Measurements from ENCODE around the gene MIA. TPM values are rescaled to one million over a fixed set of nuclear protein-coding genes. Genes with fewer than 3 reads are reported as not detected.

The MIA gene
- not detected in 2 replicates for total RNA-seq

DNA sequence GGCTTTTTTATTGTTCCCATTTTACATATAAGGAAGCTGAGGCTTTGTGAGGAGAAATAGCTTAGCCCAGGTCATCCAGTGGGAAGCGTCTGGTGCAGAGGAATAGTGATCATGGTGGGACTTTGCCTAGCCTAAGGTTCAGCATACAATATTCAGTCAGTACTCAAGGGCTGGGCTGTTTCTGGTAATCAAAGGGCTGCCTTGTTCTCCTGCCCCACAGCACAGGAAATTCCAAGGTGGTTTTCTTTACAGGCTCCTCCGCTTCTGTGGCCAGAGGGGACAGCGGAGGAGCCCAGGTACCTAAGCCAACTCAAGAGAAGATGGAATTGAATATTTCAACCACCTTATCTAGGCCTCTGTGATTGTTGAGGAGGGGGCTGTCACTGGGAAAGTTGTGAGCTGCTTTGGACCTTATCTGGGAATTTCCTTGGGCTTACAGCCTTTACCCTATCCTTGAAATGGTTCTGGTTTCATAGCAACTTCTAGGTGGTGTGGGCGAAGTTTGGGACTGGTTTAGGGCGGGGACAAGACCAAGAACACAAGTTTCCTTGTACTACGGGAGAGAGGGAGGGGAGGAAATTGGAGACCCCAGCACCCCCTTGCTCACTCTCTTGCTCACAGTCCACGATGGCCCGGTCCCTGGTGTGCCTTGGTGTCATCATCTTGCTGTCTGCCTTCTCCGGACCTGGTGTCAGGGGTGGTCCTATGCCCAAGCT is at the start of gene MIA:
Gene MIA (plus strand): TSS at position 606 of the 716 bp plus-strand sequence. CDS start 22 bp downstream, at position 628.

DNA sequence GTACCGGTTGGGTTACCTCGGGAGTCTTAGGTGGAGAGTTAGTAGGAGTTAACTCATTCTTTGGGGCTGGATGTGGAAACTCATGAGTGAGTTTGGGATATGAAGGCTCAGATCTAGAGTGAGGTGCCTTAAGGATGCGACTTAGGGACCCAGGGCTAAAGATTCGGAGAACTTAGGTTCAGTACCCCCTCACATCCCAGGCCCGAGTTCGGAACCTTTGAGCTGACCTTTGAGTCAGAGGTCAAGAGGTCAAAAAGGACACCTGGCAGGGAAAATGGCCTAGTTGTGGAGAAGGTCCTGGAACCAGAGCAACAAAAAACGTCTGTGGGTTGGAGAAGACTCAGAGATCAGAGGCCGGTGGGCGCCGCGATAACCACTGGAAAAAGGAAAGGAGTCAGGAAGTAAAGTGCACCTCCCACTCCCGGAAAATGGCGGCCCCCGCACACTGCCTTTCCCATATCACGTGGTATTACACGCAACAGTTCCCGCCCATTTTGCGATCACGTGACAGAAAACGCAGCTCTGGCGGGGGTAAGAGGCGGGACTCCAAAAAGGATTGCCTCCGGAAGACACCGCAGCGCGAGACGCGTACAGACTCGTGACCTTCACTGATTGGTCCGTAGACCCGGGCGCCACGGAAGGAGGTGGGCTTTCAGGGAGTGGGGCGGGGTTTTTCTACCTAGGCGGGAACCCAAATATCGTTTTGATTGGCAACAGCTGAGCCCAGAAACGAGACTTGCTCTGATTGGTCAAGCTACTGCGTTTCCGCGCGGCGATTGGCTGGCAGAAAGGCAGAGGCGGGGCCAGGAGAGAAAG is 25.1 kb upstream of the MIA start, which contains the start of gene ACTMAP:
Gene ACTMAP (minus strand): TSS at position 420 of the 816 bp plus-strand sequence. CDS start 674 bp downstream, outside the sequence.

DNA sequence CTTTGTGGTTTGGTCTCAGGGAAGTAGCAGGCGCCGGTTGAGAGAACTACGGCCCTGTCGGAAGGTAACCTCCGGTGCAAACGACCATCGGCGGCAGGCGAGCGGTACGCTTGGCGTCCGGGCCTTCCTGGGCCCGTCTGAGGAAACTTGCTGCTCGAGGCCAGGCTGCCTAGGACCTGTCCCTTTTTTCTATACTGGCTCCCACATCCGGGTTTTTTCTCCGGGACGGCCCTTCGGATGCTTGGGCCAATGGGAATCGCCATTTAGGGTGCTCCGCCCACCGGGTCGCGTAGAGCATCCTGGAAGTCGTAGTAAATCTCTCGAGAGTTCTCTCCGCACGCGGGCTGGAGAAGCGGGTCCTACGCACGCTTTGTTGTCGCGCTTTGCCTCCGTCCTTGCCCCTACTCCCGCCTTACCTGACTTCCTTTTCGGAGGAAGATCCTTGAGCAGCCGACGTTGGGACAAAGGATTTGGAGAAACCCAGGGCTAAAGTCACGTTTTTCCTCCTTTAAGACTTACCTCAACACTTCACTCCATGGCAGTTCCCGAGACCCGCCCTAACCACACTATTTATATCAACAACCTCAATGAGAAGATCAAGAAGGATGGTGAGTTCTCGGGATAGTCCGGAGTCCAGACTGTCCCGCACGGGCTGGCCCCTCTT is 24.3 kb upstream of the MIA start, which contains the start of gene SNRPA:
Gene SNRPA (plus strand): TSS at position 330 of the 664 bp plus-strand sequence. CDS start 206 bp downstream, at position 536.

GRCh38 chr19:40777937-40778705 is 2.8 kb downstream of the MIA start, which contains the start of gene RAB4B:
TSS of gene RAB4B (plus strand) at chr19:40778247. CDS start at chr19:40778376, 129 bp downstream.

DNA sequence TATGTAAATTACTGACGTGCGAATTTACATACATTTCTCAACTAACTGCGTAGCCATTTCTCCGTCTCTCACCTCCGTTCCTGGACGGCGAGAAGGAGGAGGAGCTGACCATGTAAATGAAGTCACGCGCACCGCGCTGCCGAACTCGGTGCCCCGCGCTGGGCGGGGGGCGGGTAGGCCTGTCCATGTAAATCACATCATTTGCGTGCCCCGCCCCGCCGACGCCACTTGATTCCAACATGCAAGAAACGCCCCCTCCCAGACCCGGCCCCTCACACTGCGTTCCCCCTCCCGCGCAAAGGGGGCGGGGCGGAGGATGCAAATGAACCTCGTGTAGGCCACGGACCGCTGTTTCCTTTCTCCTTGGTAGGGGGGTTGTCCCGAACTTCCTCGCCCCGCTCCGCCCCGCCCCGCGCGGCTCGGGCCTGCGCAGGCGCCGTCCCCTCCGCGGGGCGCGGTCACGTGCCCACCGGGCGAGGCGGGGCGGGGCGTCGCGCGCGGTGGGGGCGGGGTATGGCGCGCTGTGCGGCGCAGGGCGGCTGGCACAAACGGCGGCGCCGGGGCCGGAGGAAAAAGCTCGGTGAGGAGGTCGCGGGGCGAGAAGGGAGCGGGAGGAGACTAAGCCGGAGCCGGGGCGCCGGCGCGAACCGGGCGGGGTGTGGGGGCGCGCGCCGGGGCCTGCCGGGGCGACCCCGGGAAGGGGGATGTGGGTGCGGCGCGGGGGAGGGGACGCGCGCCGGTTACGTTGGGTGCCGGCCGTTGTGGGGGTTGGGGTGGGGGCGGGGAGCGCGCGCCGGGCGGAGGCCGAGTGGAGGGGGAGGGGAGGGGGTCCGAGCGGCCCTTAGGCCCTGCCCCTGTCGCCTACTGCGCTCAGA is 23.6 kb downstream of the MIA start, which contains the start of gene EGLN2:
Gene EGLN2 (plus strand): TSS at position 509 of the 875 bp plus-strand sequence. CDS start 1,382 bp downstream, outside the sequence.

Other genes with a start within 250 kb of the MIA start
- 139 and 152 TPM in 2 replicates for gene SHKBP1, start 198.6 kb upstream of the MIA start, total RNA-seq
- 77.6 and 170 TPM in 2 replicates for gene LTBP4, start 174.2 kb upstream of the MIA start, total RNA-seq
- gene NUMBL, start 84.9 kb upstream of the MIA start, total RNA-seq, result 26.4 and 31.7 TPM in 2 replicates
- gene COQ8B, start 58.6 kb upstream of the MIA start, total RNA-seq, result 34.1 and 59.8 TPM in 2 replicates
- 9.6 and 17.9 TPM in 2 replicates for gene ITPKC, start 58.4 kb upstream of the MIA start, total RNA-seq
- gene ACTMAP, start 25.0 kb upstream of the MIA start, total RNA-seq, result 3.4 and 12.2 TPM in 2 replicates
- 113 and 206 TPM in 2 replicates for gene SNRPA, start 24.3 kb upstream of the MIA start, total RNA-seq
- 20.0 and 29.3 TPM in 2 replicates for gene RAB4B, start 2.7 kb downstream of the MIA start, total RNA-seq
- 87.7 and 92.9 TPM in 2 replicates for gene EGLN2, start 23.7 kb downstream of the MIA start, total RNA-seq
- gene CYP2A6, start 74.9 kb downstream of the MIA start, total RNA-seq, result not detected in 2 replicates
- gene CYP2A7, start 106.7 kb downstream of the MIA start, total RNA-seq, result not detected in 2 replicates
- gene CYP2B6, start 215.8 kb downstream of the MIA start, total RNA-seq, result not detected in 2 replicates

Data from mesangial cell (primary cell).